Loucy (cell line): ENCODE data around the gene GNA12.

Source experiments
- CTCF ChIP-seq: fragments of 200-600 bp; sonication (generic); conservative IDR thresholded peaks from 2 replicates; pipeline ENCODE4 v1.5.1; 2014; ENCODE audit warnings: mild to moderate bottlenecking, antibody characterized with exemption, low read length
- EZH2phosphoT487 ChIP-seq: fragments of 200-600 bp; IDR thresholded peaks from 2 replicates; pipeline ENCODE4 v1.6.1; 2018; ENCODE audit warnings: antibody characterized with exemption, mild to moderate bottlenecking, moderate library complexity, borderline replicate concordance

- no peak for TF ChIP-seq CTCF
- TF ChIP-seq EZH2phosphoT487, result no peak
Observed at GRCh38 chr7:2861509-2861908, 17.4 kb upstream of the GNA12 start.
